NCI-H2029 (cell line): ENCODE results near the gene HP1BP3.
"Not testable (repeated sequence)": the region's sequence is repeated elsewhere in the genome, so short reads cannot be mapped to it uniquely, and the experiment has no call there.

ENCODE experiments used
- DNase-seq: peaks from one replicate; lab custom pipeline; 2025; lab: John Stamatoyannopoulos, UW

The HP1BP3 gene

GRCh38 chr1:20787029-20787839 is at the start of gene HP1BP3:
Gene HP1BP3 (minus strand): TSS chr1:20787307. CDS start chr1:20780440, 6,867 bp downstream.
- DNase-seq, result peak; percentile 6

- no peak for DNase-seq
Measured at GRCh38 chr1:20836230-20836629, 49.1 kb upstream of the HP1BP3 start.

- no peak for DNase-seq
Measured at GRCh38 chr1:20834780-20835179, 47.7 kb upstream of the HP1BP3 start.

- DNase-seq, result no peak
Measured at GRCh38 chr1:20834192-20834591, 47.1 kb upstream of the HP1BP3 start.

GRCh38 chr1:20830378-20830777 is 43.3 kb upstream of the HP1BP3 start:
- DNase-seq, result no peak

- no peak for DNase-seq
Measured at GRCh38 chr1:20829946-20830345, 42.8 kb upstream of the HP1BP3 start.

- no peak for DNase-seq
Measured at GRCh38 chr1:20829531-20829930, 42.4 kb upstream of the HP1BP3 start.

GRCh38 chr1:20823845-20824244 is 36.7 kb upstream of the HP1BP3 start:
- DNase-seq, result no peak

GRCh38 chr1:20821466-20821865 is 34.4 kb upstream of the HP1BP3 start:
- no peak for DNase-seq

- DNase-seq, result no peak
Measured at GRCh38 chr1:20819818-20820217, 32.7 kb upstream of the HP1BP3 start.

GRCh38 chr1:20814534-20814871 is 27.4 kb upstream of the HP1BP3 start:
- no peak for DNase-seq

- DNase-seq, result no peak
Measured at GRCh38 chr1:20811916-20812315, 24.8 kb upstream of the HP1BP3 start.

GRCh38 chr1:20793236-20793635 is 6.1 kb upstream of the HP1BP3 start:
- DNase-seq, result no peak

- no peak for DNase-seq
Measured at GRCh38 chr1:20792196-20792595, 5.1 kb upstream of the HP1BP3 start.

GRCh38 chr1:20790785-20791184 is 3.7 kb upstream of the HP1BP3 start:
- no peak for DNase-seq

GRCh38 chr1:20789598-20789997 is 2.5 kb upstream of the HP1BP3 start:
- not testable (repeated sequence) for DNase-seq

- no peak for DNase-seq
Measured at GRCh38 chr1:20787840-20788795, 1.0 kb upstream of the HP1BP3 start.

- peak; percentile 85 for DNase-seq
Measured at GRCh38 chr1:20786253-20787028, 666 bp downstream of the HP1BP3 start.

- no peak for DNase-seq
Measured at GRCh38 chr1:20785907-20786252, 1.2 kb downstream of the HP1BP3 start.

- no peak for DNase-seq
Measured at GRCh38 chr1:20775700-20776099, 11.4 kb downstream of the HP1BP3 start.

- no peak for DNase-seq
Measured at GRCh38 chr1:20771780-20772179, 15.3 kb downstream of the HP1BP3 start.
